ENCODE measurements around the gene SEMA3B.

Gene SEMA3B

GRCh38 chr3:50293079-50293801, 24.3 kb downstream of the SEMA3B start:
- DNase-seq (ENCODE audit: extremely low spot score) = no peak
- ChIA-PET CTCF (interaction anchor here (1.6 to 2.5 kb wide), 4 partner anchors 12 to 99 kb away, joined by 3 to 8 read pairs (median 7); no protein-coding TSS in a partner anchor), POLR2A (no interaction called here)
- no peak for TF ChIP-seq CTCF (IDR thresholded peaks at IDR 0.05; ENCODE audit: control extremely low read depth, extremely low read depth, low read depth, missing control alignments)

DNA sequence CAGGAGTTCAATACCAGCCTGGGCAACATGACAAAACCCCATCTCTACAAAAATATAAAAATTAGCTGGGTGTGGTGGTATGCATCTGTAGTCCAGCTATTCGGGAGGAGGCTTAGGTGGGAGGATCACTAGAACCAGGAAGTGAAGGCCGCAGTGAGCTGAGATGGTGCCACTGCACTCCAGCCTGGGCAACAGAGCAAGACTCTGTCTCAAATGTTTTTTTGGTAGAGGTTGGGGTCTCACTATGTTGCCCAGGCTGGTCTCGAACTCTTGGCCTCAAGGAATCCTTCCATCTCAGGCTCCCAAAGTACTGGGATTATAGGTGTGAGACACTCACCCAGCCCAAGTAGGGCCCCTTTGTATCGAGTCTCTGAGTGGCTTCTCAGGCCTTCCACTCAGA, 25.1 kb downstream of the SEMA3B start:
- DNase-seq (ENCODE audit: extremely low spot score) = no peak
- CTCF ChIA-PET = interaction anchor here (2.3 kb wide), 1 partner anchor 35 kb away, joined by 8 read pairs; no protein-coding TSS in a partner anchor
- no peak for TF ChIP-seq CTCF (IDR thresholded peaks at IDR 0.05; ENCODE audit: control extremely low read depth, extremely low read depth, low read depth, missing control alignments)
- POLR2A ChIA-PET = no interaction called here

DNA sequence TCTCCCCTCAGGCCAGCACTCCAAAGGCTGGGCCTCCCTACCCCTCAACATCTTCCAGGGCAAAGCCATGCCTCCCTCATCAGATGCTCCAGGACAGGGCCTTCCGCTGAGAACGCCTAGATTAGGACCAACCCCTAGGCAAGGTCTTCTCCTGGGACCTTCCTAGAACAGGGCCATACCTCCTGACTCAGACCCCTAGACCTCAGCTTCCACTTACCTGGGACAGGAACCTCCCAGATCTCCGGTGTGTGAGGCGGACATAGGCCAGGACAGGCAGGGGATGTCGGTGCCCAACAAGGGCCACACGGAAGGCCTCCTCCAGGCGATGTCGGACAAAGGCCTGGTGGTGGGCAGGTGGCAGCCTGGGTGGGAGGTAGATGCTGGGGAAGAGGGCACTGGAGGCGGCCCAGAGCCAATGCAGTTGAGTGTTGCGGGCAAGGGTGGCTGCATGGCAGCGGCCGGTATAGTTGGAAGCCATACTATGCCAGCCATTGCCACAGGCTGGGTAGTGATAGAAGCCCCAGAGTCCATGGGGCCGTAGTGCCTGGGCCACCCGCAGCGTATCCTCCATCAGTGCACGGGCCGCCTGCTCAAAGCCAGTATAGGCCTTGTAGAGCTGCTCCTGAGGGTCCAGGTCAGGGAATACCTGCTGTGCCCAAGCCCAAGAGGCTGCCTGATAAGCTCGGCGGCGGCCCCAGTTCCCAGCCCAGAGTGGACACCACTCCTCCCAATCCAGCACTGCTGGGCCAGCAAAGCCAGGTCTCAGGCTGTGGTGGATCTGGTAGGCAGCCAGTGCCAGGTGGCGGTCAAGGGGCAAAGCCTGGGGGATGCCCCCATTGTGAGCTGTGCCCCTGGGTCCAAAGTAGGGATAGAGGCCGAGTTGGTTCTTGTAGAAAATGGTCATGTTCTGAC, 25.8 kb downstream of the SEMA3B start:
- CTCF ChIA-PET = interaction anchor here (1.2 to 2.3 kb wide), 4 partner anchors 11 to 35 kb away, joined by 3 to 8 read pairs (median 4); no protein-coding TSS in a partner anchor
- POLR2A ChIA-PET = no interaction called here
- TF ChIP-seq CTCF (IDR thresholded peaks at IDR 0.05; ENCODE audit: control extremely low read depth, extremely low read depth, low read depth, missing control alignments) = no peak
- no peak for DNase-seq (ENCODE audit: extremely low spot score)

GRCh38 chr3:50295553-50296431, 26.8 kb downstream of the SEMA3B start:
- ChIA-PET CTCF (interaction anchor here (0.9 to 2.3 kb wide), 5 partner anchors 10 to 36 kb away, joined by 3 to 8 read pairs (median 3); no protein-coding TSS in a partner anchor), POLR2A (no interaction called here)

GRCh38 chr3:50296721-50297383, 27.9 kb downstream of the SEMA3B start:
- TF ChIP-seq CTCF (IDR thresholded peaks at IDR 0.05; ENCODE audit: control extremely low read depth, extremely low read depth, low read depth, missing control alignments) = no peak
- DNase-seq (ENCODE audit: extremely low spot score) = no peak
- ChIA-PET POLR2A (no interaction called here), CTCF (interaction anchor here (0.7 to 3.5 kb wide), 3 partner anchors 22 to 34 kb away, joined by 3 to 23 read pairs (median 3); no protein-coding TSS in a partner anchor)

More at GRCh38 chr3:50295553-50296431, 26.8 kb downstream of the SEMA3B start:
- no peak for TF ChIP-seq CTCF (IDR thresholded peaks at IDR 0.05; ENCODE audit: control extremely low read depth, extremely low read depth, low read depth, missing control alignments)
- no peak for DNase-seq (ENCODE audit: extremely low spot score)
